ENCODE data around the gene ERC2. TPM values are rescaled to one million over a fixed set of nuclear protein-coding genes. Genes with fewer than 3 reads are reported as not detected.

Gene ERC2
- total RNA-seq, 1 experiment from 2014 or later: not detected

DNA sequence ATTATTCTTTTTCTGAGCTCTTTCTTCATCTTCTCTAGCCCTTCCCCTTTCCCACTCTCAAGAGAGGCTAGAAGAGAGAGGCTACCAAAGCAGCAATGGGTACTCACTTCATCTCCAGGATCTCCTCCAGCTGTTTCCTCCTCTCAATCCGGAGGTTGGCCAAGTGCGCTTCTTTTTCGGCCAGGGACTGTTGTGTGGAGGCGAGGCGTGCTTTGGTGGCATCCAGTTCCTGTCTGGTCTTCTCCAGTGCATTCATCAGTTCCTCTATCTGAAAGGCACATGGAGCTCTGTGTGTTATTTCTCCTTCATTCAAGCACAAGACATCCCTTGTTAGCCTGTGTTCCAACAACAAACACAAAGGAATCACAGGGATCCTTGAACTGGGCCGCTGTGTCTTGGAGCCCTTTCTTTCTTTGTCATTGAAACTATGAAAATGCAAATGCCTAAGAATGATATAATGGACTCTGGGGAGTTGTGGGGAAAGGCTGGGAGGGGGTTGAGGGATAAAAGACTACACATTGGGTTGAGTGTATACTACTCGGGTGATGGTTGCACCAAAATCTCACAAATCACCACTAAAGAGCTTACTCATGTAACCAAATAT lies 579.9 kb downstream of the ERC2 start:
- no peak for DNase-seq (ENCODE audit: low spot score)

- peak; percentile 13 for DNase-seq (ENCODE audit: low spot score)
Observed at GRCh38 chr3:55885721-55886120, 582.5 kb downstream of the ERC2 start.

- no peak for DNase-seq (ENCODE audit: low spot score)
Observed at GRCh38 chr3:55884491-55885285, 583.6 kb downstream of the ERC2 start.

GRCh38 chr3:55884066-55884465 lies 584.2 kb downstream of the ERC2 start:
- DNase-seq (ENCODE audit: low spot score): no peak

DNA sequence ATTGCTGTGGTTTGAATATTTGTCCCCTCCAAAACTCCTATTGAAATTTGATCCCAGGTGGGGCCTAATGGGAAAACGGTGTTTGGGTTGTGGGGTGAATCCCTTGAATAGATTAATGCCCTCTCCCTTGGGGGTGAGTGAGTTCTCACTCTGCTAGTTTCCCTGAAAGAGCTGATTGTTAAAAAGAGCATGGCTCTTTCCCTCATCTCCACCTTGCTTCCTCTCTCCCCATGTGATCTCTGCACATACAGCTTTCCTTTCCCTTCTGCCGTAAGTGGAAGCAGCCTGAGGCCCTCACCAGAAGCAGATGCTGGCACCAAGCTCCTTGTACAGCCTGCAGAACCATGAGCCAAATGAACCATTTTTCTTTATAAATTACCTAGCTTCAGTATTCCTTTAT lies 586.3 kb downstream of the ERC2 start:
- DNase-seq (ENCODE audit: low spot score): no peak

DNA sequence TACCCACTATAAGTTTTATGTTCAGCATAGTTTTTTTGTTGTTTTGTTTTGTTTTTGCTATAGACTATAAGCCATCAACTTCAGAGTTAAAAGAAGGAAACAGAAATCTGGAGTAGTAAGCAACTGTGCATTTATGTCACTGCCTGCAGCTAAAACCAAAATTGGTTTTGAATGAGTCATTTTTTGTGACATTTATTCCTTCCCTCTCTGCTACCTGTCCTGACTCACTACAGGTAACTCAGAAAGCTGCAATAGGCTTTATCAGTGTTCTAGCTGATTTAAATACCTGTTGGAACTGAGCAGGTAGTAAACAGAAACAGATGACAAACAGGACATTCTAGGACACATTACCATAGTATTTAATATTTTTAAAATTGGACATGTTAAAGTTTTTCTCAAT lies 587.9 kb downstream of the ERC2 start:
- DNase-seq (ENCODE audit: low spot score): no peak

DNA sequence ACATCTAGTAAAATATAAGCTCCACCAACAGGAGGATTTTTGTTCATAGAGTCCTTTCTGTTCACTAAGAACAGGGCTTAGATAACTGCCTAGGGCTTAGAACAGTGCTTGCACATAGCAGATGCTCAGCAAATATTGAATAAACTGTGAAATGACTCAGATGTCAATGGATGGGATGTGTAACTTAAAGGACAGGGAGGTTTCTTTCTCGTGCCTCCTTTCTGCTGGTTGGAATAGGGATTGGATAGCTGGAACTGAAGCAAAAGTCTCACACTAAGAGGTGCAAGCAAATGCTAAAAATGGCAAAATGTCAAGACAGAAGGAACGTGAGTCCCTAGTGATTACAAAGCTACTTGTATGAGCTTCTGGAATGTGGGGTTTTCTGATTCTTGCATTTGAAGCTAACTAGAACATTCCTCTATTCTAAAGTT lies 588.4 kb downstream of the ERC2 start:
- DNase-seq (ENCODE audit: low spot score): no peak

GRCh38 chr3:55877703-55878102 lies 590.6 kb downstream of the ERC2 start:
- peak; percentile 5 for DNase-seq (ENCODE audit: low spot score)

DNA sequence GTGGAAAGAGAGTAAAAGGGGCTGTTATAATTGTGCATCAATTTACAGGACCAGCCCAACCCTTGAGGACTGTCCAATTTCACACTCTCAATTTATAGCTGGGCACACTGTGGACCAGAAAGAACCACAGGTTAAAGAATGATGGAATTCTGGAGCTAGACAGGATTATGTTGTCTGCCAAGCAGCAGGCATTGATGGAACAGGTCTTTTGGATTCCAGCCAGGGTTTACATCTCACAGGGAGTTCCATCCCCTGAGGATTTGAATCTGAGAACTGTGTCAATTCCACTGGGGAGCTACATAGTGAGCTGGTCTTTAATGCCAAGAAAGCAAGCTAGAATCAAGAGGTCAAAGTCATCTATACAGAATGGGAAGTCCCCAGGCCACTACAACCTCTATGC lies 591.7 kb downstream of the ERC2 start:
- no peak for DNase-seq (ENCODE audit: low spot score)

- no peak for DNase-seq (ENCODE audit: low spot score)
Observed at GRCh38 chr3:55875113-55875512, 593.2 kb downstream of the ERC2 start.

DNA sequence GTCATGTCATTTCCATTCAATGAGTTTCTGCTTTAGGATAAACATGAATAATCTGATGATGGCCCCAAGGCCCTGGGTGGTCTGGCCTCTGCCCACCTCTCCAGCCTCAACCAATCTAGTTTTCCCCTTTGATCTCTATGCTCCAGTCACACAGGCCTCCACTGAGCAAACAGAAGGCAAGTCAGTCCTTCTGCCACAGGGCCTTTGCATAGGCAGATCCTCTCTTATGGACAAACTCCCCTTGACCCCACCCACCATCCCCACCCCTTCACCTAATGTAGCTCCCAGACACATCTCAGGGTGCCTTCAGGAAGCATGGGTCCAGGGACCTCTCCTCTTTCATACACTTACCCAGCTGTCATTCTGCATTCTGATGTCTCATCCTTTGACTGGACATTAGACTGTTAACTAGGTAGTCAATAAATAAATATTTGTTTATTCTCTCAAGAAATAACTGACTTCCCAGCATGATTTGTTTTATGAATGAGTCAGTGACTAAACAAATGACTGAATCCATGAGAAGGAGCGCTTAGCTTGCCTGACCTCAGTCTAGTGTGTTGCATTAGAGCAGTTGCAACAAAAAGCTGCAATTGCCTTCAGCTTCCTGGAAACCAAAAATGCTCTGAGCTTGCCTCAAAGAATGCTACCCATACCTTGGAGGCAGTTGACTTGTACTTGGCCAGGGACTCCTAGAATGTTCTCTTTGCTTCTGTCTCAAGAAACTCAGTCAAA lies 594.6 kb downstream of the ERC2 start:
- DNase-seq (ENCODE audit: low spot score): no peak

DNA sequence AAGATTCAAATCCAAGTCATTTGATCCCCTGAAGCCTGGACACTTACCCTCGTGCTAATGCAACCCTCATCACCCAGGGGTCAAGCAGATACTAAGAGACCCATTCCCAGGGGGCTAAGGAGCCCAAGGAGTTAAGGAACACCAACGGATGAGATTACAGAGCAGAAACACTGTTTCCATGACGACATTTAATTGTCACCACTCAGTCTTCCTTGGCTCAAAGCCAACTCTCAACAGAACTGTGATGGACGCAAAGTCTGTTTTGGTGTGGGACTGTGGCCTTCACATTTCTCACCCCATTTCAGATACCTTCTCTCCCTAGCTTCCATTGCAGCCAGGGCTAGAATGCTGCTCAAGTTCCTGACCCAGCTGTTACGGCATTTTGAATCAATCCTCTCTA lies 597.7 kb downstream of the ERC2 start:
- DNase-seq (ENCODE audit: low spot score): no peak

- DNase-seq (ENCODE audit: low spot score): no peak
Observed at GRCh38 chr3:55868347-55868746, 599.9 kb downstream of the ERC2 start.

GRCh38 chr3:55863028-55863427 lies 605.2 kb downstream of the ERC2 start:
- no peak for DNase-seq (ENCODE audit: low spot score)

GRCh38 chr3:55860049-55860721 lies 608.1 kb downstream of the ERC2 start:
- no peak for DNase-seq (ENCODE audit: low spot score)

DNA sequence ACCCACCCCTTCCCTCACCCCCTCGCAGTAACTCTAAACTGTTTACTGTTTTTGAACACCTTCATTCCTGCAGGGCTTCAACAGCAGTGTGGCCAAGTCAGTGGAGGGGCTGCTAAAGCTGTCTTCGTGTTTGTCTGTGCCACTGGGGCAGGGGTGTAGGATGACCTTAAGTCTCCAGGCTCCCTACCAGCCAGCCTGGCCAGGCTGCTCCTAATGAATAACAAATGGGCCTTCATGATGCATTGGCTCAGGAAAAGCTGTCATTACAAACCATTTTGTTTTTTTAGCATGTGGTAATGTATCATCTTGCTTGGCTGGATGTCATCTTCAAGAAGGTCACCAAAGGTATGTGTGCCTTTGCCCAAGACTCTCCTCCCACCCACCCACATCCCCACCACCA lies 609.0 kb downstream of the ERC2 start:
- no peak for DNase-seq (ENCODE audit: low spot score)

GRCh38 chr3:55858727-55859126 lies 609.5 kb downstream of the ERC2 start:
- DNase-seq (ENCODE audit: low spot score): no peak

DNA sequence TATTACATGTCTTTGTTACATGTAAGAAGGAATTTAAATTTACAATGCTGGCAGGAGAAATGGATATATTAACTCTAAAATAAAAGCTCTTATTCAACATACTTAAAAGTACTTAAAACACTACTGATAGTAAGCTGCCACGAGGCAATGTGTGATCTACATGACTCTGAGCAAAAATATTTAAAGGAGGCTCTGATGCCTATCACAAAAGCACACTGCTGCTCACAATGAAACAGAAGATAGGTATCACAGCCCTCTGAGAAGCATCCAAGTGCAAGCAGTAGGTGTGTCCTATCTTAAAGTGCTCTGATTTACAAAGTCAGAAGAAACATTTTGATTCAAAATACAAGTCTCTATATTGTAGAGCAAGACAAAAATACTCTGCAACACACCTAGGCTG lies 610.0 kb downstream of the ERC2 start:
- DNase-seq (ENCODE audit: low spot score): no peak

DNA sequence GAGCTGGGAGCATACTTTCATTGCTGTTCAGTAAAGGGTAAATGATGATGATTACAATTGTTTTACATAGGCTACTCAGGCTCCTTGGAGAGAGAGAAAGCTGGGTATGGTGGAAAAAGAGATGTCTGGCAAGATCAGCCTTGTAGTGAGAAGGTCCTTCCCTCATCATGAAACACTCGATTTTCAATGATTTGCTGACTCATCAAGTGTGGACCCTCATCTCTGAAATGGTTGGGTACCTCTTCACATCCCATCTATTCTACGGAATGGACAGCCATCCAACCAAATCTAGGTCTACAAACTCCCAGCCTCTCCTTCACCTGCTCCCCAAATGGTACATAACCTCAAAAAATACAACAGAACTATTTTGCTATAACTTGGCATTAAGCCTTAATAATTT lies 610.6 kb downstream of the ERC2 start:
- DNase-seq (ENCODE audit: low spot score): no peak

DNA sequence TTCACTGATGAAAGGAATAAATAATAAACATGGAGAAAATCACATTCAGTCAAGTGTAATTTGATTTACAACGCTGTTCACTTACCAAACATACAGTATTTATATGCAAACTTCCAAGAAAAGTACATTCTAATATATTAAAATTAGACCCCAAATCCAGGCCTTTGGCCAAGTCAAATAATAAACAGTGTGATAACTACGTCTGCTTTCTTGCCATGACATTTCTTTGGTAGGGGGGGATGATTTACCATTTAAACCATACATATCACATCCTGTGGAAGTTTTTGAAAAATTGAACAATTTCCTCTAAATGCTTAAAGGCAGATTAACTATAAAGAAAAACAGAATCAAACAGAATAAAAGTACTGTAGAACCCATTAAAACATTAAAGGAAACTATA lies 613.0 kb downstream of the ERC2 start:
- DNase-seq (ENCODE audit: low spot score): no peak

DNA sequence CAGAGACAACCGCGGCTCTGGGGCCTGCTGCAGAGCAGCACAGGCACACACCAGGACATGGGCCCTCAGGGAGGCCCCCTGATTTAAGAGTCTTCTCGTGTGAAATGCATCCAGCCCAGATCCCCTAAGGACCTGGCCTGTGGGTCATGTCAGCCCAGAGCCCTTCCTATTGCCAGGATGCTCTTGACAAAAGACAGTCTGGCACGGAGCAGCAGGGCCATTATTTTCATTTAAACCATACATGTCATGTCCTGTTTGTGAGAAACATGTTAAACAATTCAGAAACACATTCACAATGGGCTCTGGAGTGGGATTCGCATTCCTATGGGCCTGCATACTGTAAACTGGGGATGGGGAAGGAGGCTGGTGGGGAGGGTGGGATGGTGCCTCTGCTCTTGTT lies 613.8 kb downstream of the ERC2 start:
- no peak for DNase-seq (ENCODE audit: low spot score)

GRCh38 chr3:55852326-55852725 lies 615.9 kb downstream of the ERC2 start:
- DNase-seq (ENCODE audit: low spot score): no peak
